ENCODE results near the gene TNFSF15. TPM values are rescaled to one million over a fixed set of nuclear protein-coding genes. Genes with fewer than 3 reads are reported as not detected.
A peak's percentile ranks its signal among the peaks of the same experiment; 100 is the strongest.

The TNFSF15 gene
- total RNA-seq, 1 donor from 2014 or later = 0.19 TPM

- DNase-seq (ENCODE audit: low read depth) = no peak
Observed at GRCh38 chr9:114825126-114825795, 19.4 kb upstream of the TNFSF15 start.

DNA sequence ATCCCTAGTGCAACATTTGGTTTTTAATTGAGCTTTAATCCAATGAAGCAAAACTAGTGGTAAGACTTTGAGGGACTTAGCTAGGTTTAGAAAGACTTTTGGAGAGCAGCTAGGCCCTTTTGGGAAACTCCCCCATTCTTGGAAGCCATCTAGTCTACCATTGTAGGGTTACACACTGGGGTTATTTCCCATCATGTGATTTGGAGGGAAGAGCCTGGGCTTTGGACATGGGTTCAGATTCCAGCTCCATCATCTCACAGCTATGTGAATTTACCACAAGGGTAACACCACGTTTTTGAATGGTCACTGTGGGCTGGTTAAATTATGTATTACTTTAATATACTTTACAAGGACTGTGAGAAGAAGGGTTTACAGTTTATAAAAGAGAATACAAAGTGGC, 18.3 kb upstream of the TNFSF15 start:
- peak; percentile 82 for DNase-seq (ENCODE audit: low read depth)

GRCh38 chr9:114823441-114823840, 17.6 kb upstream of the TNFSF15 start:
- no peak for DNase-seq (ENCODE audit: low read depth)

DNA sequence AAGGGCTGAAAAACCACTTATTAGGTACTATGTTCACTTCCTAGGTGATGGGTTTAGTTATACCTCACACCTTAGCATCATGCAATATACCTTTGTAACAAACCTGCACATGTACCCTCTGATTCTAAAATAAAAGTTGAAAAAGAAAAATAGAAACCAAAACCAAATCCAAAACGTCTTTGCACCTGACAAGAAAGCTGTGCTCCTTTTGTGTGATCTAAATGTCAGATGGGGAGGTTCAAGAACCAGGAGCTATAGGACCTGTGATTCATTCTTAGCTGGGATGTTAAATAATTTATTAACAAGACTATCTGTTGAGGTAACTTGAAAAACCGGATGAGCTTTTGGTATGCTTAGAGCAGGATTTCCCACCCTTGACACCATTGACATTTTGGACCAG, 16.9 kb upstream of the TNFSF15 start:
- no peak for DNase-seq (ENCODE audit: low read depth)

GRCh38 chr9:114820776-114821501, 15.1 kb upstream of the TNFSF15 start:
- no peak for DNase-seq (ENCODE audit: low read depth)

GRCh38 chr9:114818178-114818577, 12.3 kb upstream of the TNFSF15 start:
- DNase-seq (ENCODE audit: low read depth) = no peak

DNA sequence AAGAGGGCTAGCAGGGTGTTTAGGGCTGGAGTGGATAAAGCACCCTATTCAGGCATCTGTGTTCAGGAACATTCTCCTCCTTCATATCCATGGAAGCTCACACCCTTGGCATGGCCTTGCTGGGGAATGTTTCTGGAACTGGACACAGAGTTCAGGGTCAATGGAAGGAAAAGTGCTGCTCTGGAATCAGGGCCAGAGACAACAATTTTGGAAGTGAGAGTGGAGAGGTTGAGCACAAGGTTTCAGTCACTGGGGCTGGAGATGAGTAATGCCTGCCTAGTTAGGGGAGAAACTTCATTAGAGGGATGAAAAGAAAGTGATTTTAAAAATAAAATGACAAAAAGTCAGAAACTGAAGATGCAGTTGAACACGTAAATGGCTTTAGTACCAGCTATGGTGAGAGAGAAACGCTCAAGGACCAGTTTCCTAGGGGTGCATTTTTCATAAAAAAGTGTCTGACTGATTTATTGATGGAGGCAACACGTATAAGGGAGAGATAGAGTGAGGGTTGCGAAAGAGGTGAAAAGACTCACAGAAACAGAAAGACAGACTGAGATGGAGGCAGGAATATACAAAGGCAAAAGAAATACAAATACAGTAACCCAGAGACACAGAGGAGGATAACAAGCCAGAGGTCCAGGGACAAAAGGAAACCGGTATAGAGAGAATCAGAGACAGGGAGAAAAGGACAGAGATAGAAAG, 8.0 kb upstream of the TNFSF15 start:
- no peak for DNase-seq (ENCODE audit: low read depth)

GRCh38 chr9:114811966-114812636, 6.3 kb upstream of the TNFSF15 start:
- no peak for DNase-seq (ENCODE audit: low read depth)

- peak; percentile 39 for DNase-seq (ENCODE audit: low read depth)
Observed at GRCh38 chr9:114811301-114811700, 5.5 kb upstream of the TNFSF15 start.

GRCh38 chr9:114810614-114811013, 4.8 kb upstream of the TNFSF15 start:
- no peak for DNase-seq (ENCODE audit: low read depth)

- DNase-seq (ENCODE audit: low read depth) = no peak
Observed at GRCh38 chr9:114806526-114806900, 674 bp upstream of the TNFSF15 start.

- peak; percentile 50 for DNase-seq (ENCODE audit: low read depth)
Observed at GRCh38 chr9:114804505-114804904, 1.3 kb downstream of the TNFSF15 start.

GRCh38 chr9:114803479-114804265, 2.2 kb downstream of the TNFSF15 start:
- no peak for DNase-seq (ENCODE audit: low read depth)

GRCh38 chr9:114799925-114800324, 5.9 kb downstream of the TNFSF15 start:
- DNase-seq (ENCODE audit: low read depth) = no peak

DNA sequence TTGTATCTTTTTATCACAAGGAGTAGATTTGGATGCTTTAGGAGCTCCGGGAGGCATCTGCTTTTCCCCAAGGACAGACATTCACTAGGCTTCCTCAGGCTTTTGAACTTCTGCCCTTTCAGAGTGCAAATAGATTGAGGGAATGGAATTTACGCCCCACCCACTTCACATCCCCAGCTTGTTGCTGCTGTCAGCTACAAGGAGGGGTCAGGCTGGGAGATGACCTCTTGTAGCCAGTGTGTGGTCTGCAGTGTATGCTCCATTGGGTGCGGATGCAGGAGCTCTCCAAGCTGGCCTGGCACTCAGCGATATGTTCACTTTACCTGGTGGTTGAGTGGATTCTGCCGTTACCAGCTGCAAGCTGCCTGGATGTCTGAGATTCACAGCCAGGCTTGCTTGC, 6.4 kb downstream of the TNFSF15 start:
- no peak for DNase-seq (ENCODE audit: low read depth)

DNA sequence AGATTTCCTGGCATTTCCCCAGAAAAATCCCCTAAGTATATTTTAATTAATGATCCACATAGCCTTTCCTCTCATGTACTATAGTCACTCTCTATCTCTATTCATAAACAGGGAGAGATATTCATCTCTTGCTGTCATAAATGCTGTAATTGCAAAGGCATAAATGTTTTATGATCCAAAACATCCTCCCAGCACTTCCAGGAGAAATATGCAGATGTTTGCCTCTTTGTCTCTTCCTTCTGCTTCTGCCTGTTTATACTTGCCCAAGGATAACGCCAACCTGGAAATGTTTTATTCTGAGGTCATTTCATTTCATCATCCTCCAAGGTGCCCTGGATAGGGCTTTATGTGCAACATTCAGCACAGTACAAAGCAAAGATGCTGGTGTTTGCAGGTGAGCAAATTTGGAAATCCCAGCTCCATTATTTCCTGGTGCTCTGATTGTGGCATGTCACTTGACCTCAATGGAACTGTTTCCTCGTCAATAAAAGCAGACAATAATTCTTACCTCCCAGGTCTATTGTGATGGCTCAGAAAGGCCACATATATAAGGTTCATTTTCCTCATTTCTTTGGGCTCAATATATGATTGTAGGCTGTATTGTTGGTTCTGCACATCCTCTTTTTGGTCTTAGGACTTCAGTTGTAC, 6.9 kb downstream of the TNFSF15 start:
- DNase-seq (ENCODE audit: low read depth) = no peak

- no peak for DNase-seq (ENCODE audit: low read depth)
Observed at GRCh38 chr9:114798101-114798500, 7.7 kb downstream of the TNFSF15 start.

DNA sequence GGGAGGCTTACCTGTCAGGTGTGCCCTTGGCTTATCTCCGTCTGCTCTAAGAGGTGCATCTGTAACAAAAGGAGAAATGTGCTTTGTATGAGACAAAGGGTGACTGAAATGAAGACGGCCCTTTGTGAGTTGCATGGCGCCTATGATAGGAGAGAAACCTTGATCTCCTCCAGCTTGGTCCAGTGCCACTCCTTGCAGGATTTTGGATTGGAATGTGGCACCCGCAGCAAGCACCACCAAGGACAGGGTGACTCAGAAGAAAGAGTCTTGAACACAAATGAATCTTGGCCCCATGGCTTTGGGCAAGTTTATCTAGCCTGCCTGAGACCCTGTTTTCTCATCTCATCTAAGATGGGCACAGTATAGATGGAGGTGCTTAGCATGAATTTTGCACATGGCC, 13.4 kb downstream of the TNFSF15 start:
- DNase-seq (ENCODE audit: low read depth) = no peak

DNA sequence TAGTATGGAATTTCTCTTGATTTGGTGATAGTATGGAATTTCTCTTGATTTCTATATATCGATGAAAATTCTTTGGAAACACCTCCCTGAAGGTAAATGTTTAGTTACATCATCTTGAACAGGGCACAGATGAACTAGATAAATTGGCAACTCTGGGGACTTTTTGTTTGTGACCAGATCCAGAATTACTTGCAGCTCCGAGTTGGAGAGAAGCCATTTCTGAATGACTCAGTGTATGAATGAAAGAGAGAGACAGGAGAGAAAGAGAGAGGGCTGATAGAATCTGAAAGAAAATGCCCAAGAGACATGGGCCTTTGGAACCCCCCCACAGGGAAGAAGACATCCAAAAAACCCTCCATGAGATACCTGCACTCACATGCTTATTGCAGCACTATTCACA, 14.1 kb downstream of the TNFSF15 start:
- DNase-seq (ENCODE audit: low read depth) = no peak

GRCh38 chr9:114791312-114791711, 14.5 kb downstream of the TNFSF15 start:
- no peak for DNase-seq (ENCODE audit: low read depth)

- DNase-seq (ENCODE audit: low read depth) = peak; percentile 47
Observed at GRCh38 chr9:114790521-114790920, 15.3 kb downstream of the TNFSF15 start.

Data from myocyte (in vitro differentiated cells).